H1 (cell line): ENCODE measurements around the gene MCC. TPM values are rescaled to one million over a fixed set of nuclear protein-coding genes. Genes with fewer than 3 reads are reported as not detected.

Experiments used
- CTCF ChIA-PET: fragments of 300-600 bp; sonication (Branson Sonifier 250); formaldehyde crosslinking; loops from one replicate; lab custom pipeline; 2021; ENCODE audit not compliant: partially characterized antibody; lab: Charles Lee
- POLR2A ChIA-PET: fragments of 300-600 bp; sonication (Branson Sonifier 250); formaldehyde crosslinking; loops from one replicate; lab custom pipeline; 2021; ENCODE audit warnings: inconsistent platforms; ENCODE audit not compliant: partially characterized antibody; lab: Charles Lee
- DNase-seq, 2 experiments: peaks; one replicate each; pipeline versions ENCODE4 v3.0.0 to v3.0.0-alpha.2; 2010 to 2022; ENCODE audit warnings: low spot score in 2 of 2, low read depth in 1 of 2, mixed read lengths in 1 of 2
- FAIRE-seq: peaks from 2 replicates; lab custom pipeline; 2011; peaks lifted over from hg19 to GRCh38; lab: Jason Lieb, UNC
- H2AFZ ChIP-seq: 2 replicates; pipeline ENCODE4 v1.8.1; 2012; ENCODE audit warnings: low read length, inconsistent platforms
- H2AK5ac ChIP-seq: 2 replicates; pipeline ENCODE4 v1.6.1; 2013; ENCODE audit warnings: low read depth, low read length
- H2BK120ac ChIP-seq: replicated peaks from 2 replicates; pipeline ENCODE3; 2013; ENCODE audit warnings: low read depth, low read length, inconsistent platforms
- H2BK12ac ChIP-seq: 2 replicates; pipeline ENCODE4 v1.6.1; 2013; ENCODE audit warnings: low read depth, low read length
- H2BK15ac ChIP-seq: 2 replicates; pipeline ENCODE4 v1.6.1; 2013; ENCODE audit warnings: low read length
- H2BK20ac ChIP-seq: 2 replicates; pipeline ENCODE4 v1.6.1; 2013; ENCODE audit warnings: low read length
- H2BK5ac ChIP-seq: 2 replicates; pipeline ENCODE4 v1.6.1; 2013; ENCODE audit warnings: low read depth, low read length
- H3K14ac ChIP-seq: 2 replicates; pipeline ENCODE4 v1.6.1; 2013; ENCODE audit warnings: inconsistent platforms; ENCODE audit not compliant: insufficient read length
- H3K18ac ChIP-seq: 2 replicates; pipeline ENCODE4 v1.6.1; 2013; ENCODE audit warnings: low read length; ENCODE audit errors: extremely low read depth
- H3K23ac ChIP-seq: 2 replicates; pipeline ENCODE4 v1.6.1; 2013; ENCODE audit warnings: inconsistent platforms; ENCODE audit not compliant: insufficient read length
- H3K23me2 ChIP-seq: 2 replicates; pipeline ENCODE4 v1.6.1; 2013; ENCODE audit warnings: low read depth, low read length
- H3K27ac ChIP-seq: 2 replicates; pipeline ENCODE4 v1.6.1; 2011; ENCODE audit warnings: low read depth, low read length, inconsistent platforms
- H3K27me3 ChIP-seq, 4 experiments: replicated peaks in 1 of 4; 1 replicate in 1 of 4; 2 replicates in 3 of 4; pipeline versions ENCODE4 v1.6.1 to v1.8.1; 2011 to 2013; ENCODE audit warnings: low read length in 3 of 4, mild to moderate bottlenecking in 3 of 4, inconsistent platforms in 2 of 4, mixed read lengths in 2 of 4, moderate library complexity in 1 of 4; ENCODE audit not compliant: control insufficient read depth in 3 of 4, insufficient read depth in 3 of 4; ENCODE audit errors: extremely low read depth in 1 of 4
- H3K36me3 ChIP-seq, 4 experiments: 2 replicates each; pipeline versions ENCODE4 v1.6.1 to v1.8.1; 2011 to 2013; ENCODE audit warnings: mild to moderate bottlenecking in 4 of 4, low read length in 3 of 4, moderate library complexity in 2 of 4, control low read depth in 1 of 4, inconsistent platforms in 1 of 4; ENCODE audit not compliant: insufficient read depth in 4 of 4, control insufficient read depth in 2 of 4
- H3K4ac ChIP-seq: replicated peaks from 2 replicates; pipeline ENCODE3; 2013; ENCODE audit warnings: low read length, low read depth, mixed read lengths, inconsistent platforms; ENCODE audit not compliant: insufficient read length
- H3K4me1 ChIP-seq, 4 experiments: replicated peaks in 1 of 4; 1 replicate in 1 of 4; 2 replicates in 3 of 4; pipeline versions ENCODE4 v1.6.1 to v1.8.1; 2011 to 2013; ENCODE audit warnings: low read length in 3 of 4, inconsistent platforms in 2 of 4, mixed read lengths in 1 of 4; ENCODE audit not compliant: insufficient read depth in 4 of 4, control insufficient read depth in 3 of 4
- H3K4me2 ChIP-seq, 2 experiments: 2 replicates each; pipeline versions ENCODE4 v1.6.1 to v1.8.1; 2011 to 2013; ENCODE audit warnings: low read depth in 2 of 2, low read length in 2 of 2, control low read depth in 1 of 2, inconsistent platforms in 1 of 2, mild to moderate bottlenecking in 1 of 2; ENCODE audit not compliant: insufficient read depth in 1 of 2
- H3K4me3 ChIP-seq, 4 experiments: fragments of 200-600, 300-600 bp in 1 of 4; sonication (generic), shearing (Covaris generic), sonication (Bioruptor Twin) in 1 of 4; 2 replicates each; pipeline versions ENCODE4 v1.5.1 to v1.8.1; 2011 to 2016; ENCODE audit warnings: low read length in 4 of 4, low read depth in 3 of 4, control low read depth in 2 of 4, inconsistent platforms in 2 of 4, mild to moderate bottlenecking in 2 of 4, mixed read lengths in 1 of 4, moderate library complexity in 1 of 4; ENCODE audit not compliant: insufficient read depth in 2 of 4; ENCODE audit errors: extremely low read depth in 1 of 4
- H3K56ac ChIP-seq: replicated peaks from 2 replicates; pipeline ENCODE3; 2013; ENCODE audit warnings: low read depth, mild to moderate bottlenecking, mixed read lengths, low read length, inconsistent platforms; ENCODE audit not compliant: insufficient read length
- H3K79me1 ChIP-seq: 2 replicates; pipeline ENCODE4 v1.6.1; 2013; ENCODE audit warnings: low read depth, low read length, control low read depth
- H3K79me2 ChIP-seq, 2 experiments: 2 replicates each; pipeline versions ENCODE4 v1.6.1 to v1.8.1; 2012 to 2013; ENCODE audit warnings: low read length in 2 of 2, mild to moderate bottlenecking in 2 of 2, inconsistent platforms in 1 of 2; ENCODE audit not compliant: insufficient read depth in 2 of 2, control insufficient read depth in 1 of 2
- H3K9ac ChIP-seq, 4 experiments: replicated peaks in 1 of 4; 1 replicate in 1 of 4; 2 replicates in 3 of 4; pipeline versions ENCODE4 v1.6.1 to v1.8.1; 2011 to 2013; ENCODE audit warnings: low read depth in 3 of 4, low read length in 3 of 4, control low read depth in 2 of 4, mild to moderate bottlenecking in 2 of 4, moderate library complexity in 2 of 4, inconsistent platforms in 1 of 4; ENCODE audit errors: extremely low read depth in 1 of 4
- H3K9me3 ChIP-seq, 2 experiments: 2 replicates each; pipeline versions ENCODE4 v1.6.1 to v1.8.1; 2012 to 2013; ENCODE audit warnings: mild to moderate bottlenecking in 2 of 2, moderate library complexity in 2 of 2, control low read depth in 1 of 2, inconsistent platforms in 1 of 2, low read depth in 1 of 2, low read length in 1 of 2, mixed read lengths in 1 of 2; ENCODE audit not compliant: insufficient read depth in 2 of 2
- H4K20me1 ChIP-seq, 2 experiments: replicated peaks in 1 of 2; 2 replicates each; pipeline versions ENCODE3 to v1.8.1; 2011 to 2013; ENCODE audit warnings: inconsistent platforms in 2 of 2, low read length in 2 of 2, mild to moderate bottlenecking in 1 of 2; ENCODE audit not compliant: insufficient read depth in 2 of 2, control insufficient read depth in 1 of 2
- H4K5ac ChIP-seq: 2 replicates; pipeline ENCODE4 v1.6.1; 2013; ENCODE audit warnings: low read length, low read depth, mixed read lengths, inconsistent platforms; ENCODE audit not compliant: insufficient read length
- H4K8ac ChIP-seq: 2 replicates; pipeline ENCODE4 v1.8.0; 2013; ENCODE audit warnings: mild to moderate bottlenecking, moderate library complexity, low read length, inconsistent platforms; ENCODE audit not compliant: insufficient read depth; ENCODE audit errors: extremely low read depth
- H4K91ac ChIP-seq: replicated peaks from 2 replicates; pipeline ENCODE3; 2013; ENCODE audit warnings: low read length, mixed read lengths, inconsistent platforms; ENCODE audit not compliant: insufficient read length
- CEBPB ChIP-seq: IDR thresholded peaks from 2 replicates; pipeline ENCODE4 v1.6.1; 2012; ENCODE audit warnings: low read depth, low read length
- EZH2 ChIP-seq: fragments of 200-600 bp; sonication (generic); IDR thresholded peaks from 2 replicates; pipeline ENCODE4 v1.7.1; 2012; ENCODE audit warnings: low read depth, mild to moderate bottlenecking, moderate library complexity, low read length, inconsistent platforms; ENCODE audit not compliant: severe bottlenecking
- GABPA ChIP-seq: IDR thresholded peaks from 2 replicates; pipeline ENCODE4 v1.6.1; 2011; ENCODE audit warnings: mild to moderate bottlenecking, low read length, moderate library complexity, borderline replicate concordance; ENCODE audit not compliant: insufficient read depth
- JUN ChIP-seq: IDR thresholded peaks from 2 replicates; pipeline ENCODE4 v1.6.1; 2011; ENCODE audit warnings: low read depth, mild to moderate bottlenecking, improper control_type of control experiment, low read length
- MAFK ChIP-seq: IDR thresholded peaks from 2 replicates; pipeline ENCODE4 v1.6.1; 2012; ENCODE audit warnings: low read depth, mild to moderate bottlenecking, improper control_type of control experiment, low read length
- POLR2A ChIP-seq, 2 experiments: IDR thresholded peaks; 1 replicate in 1 of 2; 2 replicates in 1 of 2; pipeline ENCODE4 v1.6.1; 2011; ENCODE audit warnings: low read depth in 2 of 2, low read length in 2 of 2, mild to moderate bottlenecking in 2 of 2; ENCODE audit errors: control extremely low read depth in 1 of 2
- POU5F1 ChIP-seq: IDR thresholded peaks from 2 replicates; pipeline ENCODE4 v1.6.1; 2011; ENCODE audit warnings: low read depth, mild to moderate bottlenecking, low read length, moderate library complexity
- RFX5 ChIP-seq: IDR thresholded peaks from 2 replicates; pipeline ENCODE4 v1.6.1; 2011; ENCODE audit warnings: low read depth, low read length, improper control_type of control experiment, borderline replicate concordance
- RNF2 ChIP-seq: fragments of 200-900, 300-1000 bp; sonication (generic); IDR thresholded peaks from 2 replicates; pipeline ENCODE4 v1.7.1; 2016; ENCODE audit warnings: borderline replicate concordance, low read depth, mild to moderate bottlenecking, antibody characterized with exemption, low read length; ENCODE audit not compliant: poor library complexity, severe bottlenecking; ENCODE audit errors: missing control alignments
- SP1 ChIP-seq: IDR thresholded peaks from 2 replicates; pipeline ENCODE4 v1.6.1; 2011; ENCODE audit warnings: low read depth, low read length
- SRF ChIP-seq: IDR thresholded peaks from 2 replicates; pipeline ENCODE4 v1.6.1; 2011; ENCODE audit warnings: mild to moderate bottlenecking, low read depth, low read length, moderate library complexity
- TEAD4 ChIP-seq: IDR thresholded peaks from 2 replicates; pipeline ENCODE4 v1.6.1; 2012; ENCODE audit warnings: low read depth, low read length, inconsistent platforms, mixed read lengths
- WGBS, 2 experiments: shearing (Covaris generic) in 1 of 2; methylation state at CpG; one replicate each; pipeline versions ENCODE4 v1.1.6 to v1.1.7; 2013 to 2015; ENCODE audit warnings: low lambda C conversion rate in 2 of 2, mixed read lengths in 2 of 2, inconsistent platforms in 1 of 2, low coverage in 1 of 2, missing lambda C conversion rate in 1 of 2; ENCODE audit not compliant: insufficient replicate concordance in 2 of 2, insufficient coverage in 1 of 2, insufficient read length in 1 of 2; ENCODE audit errors: extremely low coverage in 1 of 2, missing lambda C conversion rate in 1 of 2; 5-methylcytosine and 5-hydroxymethylcytosine counted together
- polyA plus RNA-seq, 7 experiments: library from polyadenylated mRNA; depleted of rRNA in 3 of 7; stranded (reverse) in 5 of 7; unstranded in 2 of 7; fragments of >200 nt in 5 of 7; fragments of 200-250 nt in 2 of 7; gene quantifications; 1 replicate in 5 of 7; 2 replicates in 1 of 7; 4 replicates in 1 of 7; pipeline versions ENCODE4 v1.2.1 to v1.2.3, GENCODE V29; 2011 to 2013; ENCODE audit warnings: missing spikeins in 2 of 7, mixed read lengths in 2 of 7
- total RNA-seq: library from RNA; stranded (reverse); fragmentation: NEBNext Ultra II Directional; extraction: Animal tissue kit (Norgen Biotek cat#: 25700); gene quantifications from 2 replicates; pipeline ENCODE4 v1.2.1, GENCODE V29; 2021
- TF ChIP-seq, protein P1 (sequence below): IDR thresholded peaks from 2 replicates; pipeline ENCODE4 v1.6.1; 2012; ENCODE audit warnings: low read length, inconsistent platforms

Gene MCC
- total and polyA plus RNA-seq, 2 of the 8 experiments (the other 6 are each of a cell fraction or from before 2014, with no cell fraction given) = 2.6 to 18.3 TPM

DNA sequence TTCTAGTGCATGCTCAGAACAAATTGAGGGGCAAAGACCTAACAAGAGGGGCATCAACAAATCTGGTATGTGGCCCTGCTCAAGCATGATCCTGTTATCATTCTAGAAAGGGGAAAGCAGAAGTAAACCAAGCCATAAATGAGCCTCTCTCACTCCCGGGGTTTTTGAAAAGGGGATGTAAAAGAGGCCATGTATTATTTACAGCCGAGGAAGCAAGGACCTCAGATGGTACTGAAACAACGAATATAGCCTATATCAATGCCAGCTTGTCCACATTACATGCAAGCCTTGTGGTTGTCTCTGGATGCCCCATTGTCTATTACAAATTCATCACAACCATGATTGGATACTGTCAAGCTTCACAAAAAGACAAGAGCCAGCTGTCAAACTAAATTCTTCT is 300.3 kb downstream of the MCC start:
- no peaks in the 10 kb centered on the region for H3K79me2 ChIP-seq
- H4K5ac ChIP-seq = no peak overlapping the region
- H2BK20ac ChIP-seq = no peak overlapping the region
- peaks cover 0 to 6% (median 1%) of the 10 kb centered on the region in 4 experiments; a peak in 3 of 7 replicates for H3K4me1 ChIP-seq
- WGBS, 2 experiments = 82% methylated on average over 3 of the region's 3 CpGs; no CpG with 5 or more reads in 1 of the 2 experiments
- no peak overlapping the region for H3K4me2 ChIP-seq
- H2BK15ac ChIP-seq = no peak overlapping the region
- H3K27ac ChIP-seq = no peak overlapping the region
- H3K9ac ChIP-seq = no peak overlapping the region
- H3K23ac ChIP-seq = no peak overlapping the region
- no peak overlapping the region for H2AFZ ChIP-seq
- no peak overlapping the region for H2BK120ac ChIP-seq
- no peak overlapping the region for H4K91ac ChIP-seq
- H3K56ac ChIP-seq = no peak overlapping the region
- no peak overlapping the region for H2BK5ac ChIP-seq
- no peaks in the 10 kb centered on the region for H3K36me3 ChIP-seq
- POLR2A ChIA-PET = no interaction called here
- no peak for DNase-seq
- no peak overlapping the region for H2AK5ac ChIP-seq
- CTCF ChIA-PET = interaction anchor here (1.0 to 1.6 kb wide), 2 partner anchors 12 to 63 kb away, joined by 3 read pairs; no protein-coding TSS in a partner anchor
- H3K23me2 ChIP-seq = no peaks in the 10 kb centered on the region
- peaks cover 2% of the 10 kb centered on the region in 2 experiments; a peak in 1 of 4 replicates for H3K9me3 ChIP-seq
- no peak overlapping the region for H2BK12ac ChIP-seq
- no peak overlapping the region for H3K18ac ChIP-seq
- no peaks in the 10 kb centered on the region for H4K20me1 ChIP-seq
- H3K79me1 ChIP-seq = peaks cover 3% of the 10 kb centered on the region; the same call in 1 of the 2 replicates
- H3K14ac ChIP-seq = no peak overlapping the region
- no peak for FAIRE-seq
- no peaks in the 10 kb centered on the region for H3K27me3 ChIP-seq
- H4K8ac ChIP-seq = no peak overlapping the region
- H3K4me3 ChIP-seq = no peak overlapping the region
- no peak overlapping the region for H3K4ac ChIP-seq
- TF ChIP-seq GABPA = no peak
- TF ChIP-seq EZH2 = no peak
- TF ChIP-seq, protein P1, sequence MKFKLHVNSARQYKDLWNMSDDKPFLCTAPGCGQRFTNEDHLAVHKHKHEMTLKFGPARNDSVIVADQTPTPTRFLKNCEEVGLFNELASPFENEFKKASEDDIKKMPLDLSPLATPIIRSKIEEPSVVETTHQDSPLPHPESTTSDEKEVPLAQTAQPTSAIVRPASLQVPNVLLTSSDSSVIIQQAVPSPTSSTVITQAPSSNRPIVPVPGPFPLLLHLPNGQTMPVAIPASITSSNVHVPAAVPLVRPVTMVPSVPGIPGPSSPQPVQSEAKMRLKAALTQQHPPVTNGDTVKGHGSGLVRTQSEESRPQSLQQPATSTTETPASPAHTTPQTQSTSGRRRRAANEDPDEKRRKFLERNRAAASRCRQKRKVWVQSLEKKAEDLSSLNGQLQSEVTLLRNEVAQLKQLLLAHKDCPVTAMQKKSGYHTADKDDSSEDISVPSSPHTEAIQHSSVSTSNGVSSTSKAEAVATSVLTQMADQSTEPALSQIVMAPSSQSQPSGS = no peak
- no peak for TF ChIP-seq TEAD4
- TF ChIP-seq CEBPB = no peak
- no peak for TF ChIP-seq POLR2A (IDR thresholded peaks at IDR 0.05; ENCODE audit: control extremely low read depth in 1 of 2, low read depth in 2 of 2, low read length in 2 of 2)
- TF ChIP-seq JUN = no peak
- no peak for TF ChIP-seq RNF2
- TF ChIP-seq MAFK = no peak
- TF ChIP-seq SRF = no peak
- no peak for TF ChIP-seq RFX5
- TF ChIP-seq SP1 = no peak
- TF ChIP-seq POU5F1 = no peak
